SJCRH30 (cell line): ENCODE data around the gene DBN1. TPM values are rescaled to one million over a fixed set of nuclear protein-coding genes. Genes with fewer than 3 reads are reported as not detected.
A peak's percentile ranks its signal among the peaks of the same experiment; 100 is the strongest.

Experiments used
- DNase-seq, 2 experiments: peaks; one replicate each; pipeline ENCODE4 v3.0.0-alpha.2; 2015 to 2020
- H3K27ac ChIP-seq: fragments of 250-450 bp; sonication (Bioruptor Pico); 2 replicates; pipeline ENCODE4 v1.5.1; 2020; ENCODE audit warnings: mild to moderate bottlenecking, moderate library complexity
- H3K27me3 ChIP-seq: fragments of 250-450 bp; sonication (Bioruptor Pico); 2 replicates; pipeline ENCODE4 v1.5.1; 2020; ENCODE audit warnings: mild to moderate bottlenecking, moderate library complexity
- H3K36me3 ChIP-seq: fragments of 250-450 bp; sonication (Bioruptor Pico); 2 replicates; pipeline ENCODE4 v1.5.1; 2020; ENCODE audit warnings: mild to moderate bottlenecking, moderate library complexity
- H3K4me1 ChIP-seq: fragments of 250-450 bp; sonication (Bioruptor Pico); 2 replicates; pipeline ENCODE4 v1.5.1; 2020; ENCODE audit warnings: mild to moderate bottlenecking, moderate library complexity
- H3K4me3 ChIP-seq: fragments of 250-450 bp; sonication (Bioruptor Pico); 2 replicates; pipeline ENCODE4 v1.5.1; 2020; ENCODE audit warnings: mild to moderate bottlenecking, moderate library complexity
- H3K9me3 ChIP-seq: fragments of 250-450 bp; sonication (Bioruptor Pico); replicated peaks from 2 replicates; pipeline ENCODE4 v1.5.1; 2020; ENCODE audit warnings: mild to moderate bottlenecking, moderate library complexity
- total RNA-seq: library from RNA; depleted of rRNA; stranded (reverse); fragments of >200 nt; shearing (Covaris generic); gene quantifications from 2 replicates; pipeline ENCODE4 v1.2.3, GENCODE V29; 2014

Gene DBN1
- total RNA-seq, 1 experiment from 2014 or later = 265 TPM

DNA sequence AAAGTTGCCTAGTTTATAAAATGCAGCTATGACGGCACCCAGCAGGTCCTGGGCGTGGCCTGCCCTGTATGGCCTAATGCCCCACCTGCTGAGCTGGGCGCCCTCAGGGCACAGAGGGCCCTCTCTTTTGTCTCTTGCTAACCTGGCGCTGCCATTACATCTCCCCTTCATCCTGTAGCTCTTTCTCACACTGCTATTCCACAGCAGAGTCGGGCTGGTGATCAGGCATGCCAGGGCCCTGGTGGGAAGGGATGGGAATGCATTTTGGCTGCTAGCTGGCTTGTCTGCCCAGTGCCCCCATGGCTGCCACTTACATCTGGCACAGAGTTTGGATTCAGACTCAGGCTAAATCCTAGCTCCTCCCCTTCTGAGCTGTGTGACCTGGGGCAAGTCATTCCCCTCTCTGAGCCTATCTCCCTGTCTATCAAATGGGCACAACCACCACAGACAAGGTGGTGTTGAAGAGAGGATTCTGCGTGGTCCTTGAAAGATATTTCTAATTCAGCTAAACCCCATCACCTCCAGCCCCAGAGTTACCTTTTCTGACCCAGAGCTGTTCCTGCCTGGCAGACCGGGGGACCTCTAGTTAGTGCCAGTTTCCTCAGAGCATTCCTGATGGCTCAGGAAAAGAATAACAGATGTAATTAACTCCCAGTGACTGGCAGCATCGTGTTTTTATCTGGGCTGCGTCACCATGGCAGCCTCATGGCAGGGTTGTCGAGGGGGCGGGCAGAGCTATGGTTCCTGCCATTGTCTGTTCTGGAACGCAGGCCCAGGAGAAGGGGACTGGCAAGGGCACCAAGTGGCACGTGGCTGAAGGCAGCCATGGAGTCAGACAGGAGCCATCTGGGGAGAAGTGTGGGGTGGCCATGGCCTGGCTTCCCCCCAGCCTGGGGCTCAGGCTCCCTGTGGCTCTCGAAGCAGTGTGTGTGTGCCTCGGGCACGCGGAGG, 20.5 kb downstream of the DBN1 start:
- Histone ChIP-seq H3K27ac (no peak overlapping the region), H3K4me1 (peaks cover 8% of the 10 kb centered on the region), H3K9me3 (no peaks in the 10 kb centered on the region), H3K4me3 (no peak overlapping the region), H3K36me3 (peaks cover 28% of the 10 kb centered on the region), H3K27me3 (no peaks in the 10 kb centered on the region)
- no peak for DNase-seq

DNA sequence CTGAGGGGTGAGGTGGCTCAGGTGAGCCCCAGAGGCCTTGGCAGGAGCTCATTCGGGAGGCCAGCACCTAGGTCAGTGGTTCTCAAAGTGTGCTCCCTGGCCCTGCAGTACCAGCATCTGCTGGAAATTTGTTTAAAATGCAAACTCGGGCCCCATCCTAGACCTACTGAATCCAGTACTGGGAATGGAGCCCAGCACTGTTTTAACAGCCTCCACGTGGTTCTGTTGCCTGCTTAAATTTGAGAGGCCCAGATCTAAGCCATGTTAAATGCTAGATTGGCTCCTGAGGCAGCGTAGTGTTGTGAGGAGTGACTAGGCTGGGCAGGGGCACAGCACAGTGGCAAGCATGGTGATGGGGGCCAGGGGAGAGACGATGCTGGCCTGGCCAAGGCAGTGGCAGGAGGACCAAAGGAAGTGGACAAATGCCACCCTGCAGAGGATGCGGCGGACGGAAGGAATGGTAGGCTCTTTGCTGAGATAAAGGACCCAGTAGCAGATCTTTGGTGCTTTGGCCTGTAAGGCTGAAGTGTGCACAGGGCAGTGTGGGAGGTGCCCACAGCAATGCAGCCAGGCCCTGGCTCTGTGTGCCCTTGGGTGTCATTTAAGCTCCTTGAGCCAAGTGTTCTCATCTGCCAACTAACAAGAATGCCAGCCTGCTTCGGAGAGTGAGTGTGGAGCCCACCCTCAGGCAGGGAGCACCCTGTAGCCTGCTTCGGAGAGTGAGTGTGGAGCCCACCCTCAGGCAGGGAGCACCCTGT, 22.6 kb downstream of the DBN1 start:
- Histone ChIP-seq H3K27me3 (no peaks in the 10 kb centered on the region), H3K4me1 (peaks cover 12% of the 10 kb centered on the region), H3K4me3 (no peak overlapping the region), H3K9me3 (no peaks in the 10 kb centered on the region), H3K27ac (no peak overlapping the region), H3K36me3 (peaks cover 8% of the 10 kb centered on the region)
- no peak for DNase-seq

DNA sequence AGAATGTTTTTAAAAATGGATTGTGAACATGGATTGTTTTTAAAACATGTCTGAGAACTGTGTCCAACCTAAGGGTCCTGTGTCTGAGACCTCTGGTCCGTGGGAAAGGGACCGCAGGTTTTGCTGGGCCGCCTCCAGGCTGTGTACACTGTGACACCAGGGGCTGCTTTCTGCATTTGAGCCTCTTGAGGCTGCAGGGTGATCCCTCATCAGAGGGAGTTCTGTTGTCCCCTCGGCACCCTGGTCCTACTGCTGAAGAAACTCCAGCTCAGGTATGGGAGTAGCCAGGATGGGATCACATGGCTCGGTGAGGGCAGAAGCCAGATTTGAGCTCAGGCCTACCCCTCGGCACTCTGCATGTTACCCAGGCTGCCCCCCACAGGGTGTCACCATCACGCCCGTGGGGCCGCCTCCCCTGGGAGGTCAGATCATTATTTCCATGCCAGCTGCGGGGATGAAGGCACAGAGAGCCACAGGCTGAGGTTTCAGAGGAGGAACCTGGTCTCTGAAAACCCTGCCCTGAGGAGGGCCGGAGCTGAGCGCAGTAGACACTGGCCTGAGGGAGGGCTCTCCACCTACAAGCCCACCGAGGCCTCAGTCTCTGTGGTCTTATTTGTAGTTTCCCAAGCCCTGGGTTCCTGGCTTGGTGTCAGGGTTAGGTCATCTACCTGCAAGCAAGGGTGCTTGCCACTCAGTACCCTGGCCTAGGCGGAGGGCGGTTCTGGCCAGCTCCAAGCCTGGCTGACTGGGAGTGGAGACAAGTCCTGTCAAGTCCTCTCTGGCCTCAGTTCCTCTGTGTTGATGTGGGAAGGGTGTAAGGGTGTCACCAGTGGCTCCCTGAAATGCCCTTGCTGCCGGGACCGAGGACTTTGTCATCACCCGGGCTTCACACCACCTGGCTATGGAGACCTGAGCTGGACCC, 24.0 kb downstream of the DBN1 start:
- Histone ChIP-seq H3K4me3 (no peak overlapping the region), H3K27ac (no peak overlapping the region), H3K9me3 (no peaks in the 10 kb centered on the region), H3K4me1 (peaks cover 12% of the 10 kb centered on the region), H3K27me3 (no peaks in the 10 kb centered on the region), H3K36me3 (peaks cover 8% of the 10 kb centered on the region; the same call in 1 of the 2 replicates)
- DNase-seq = no peak

DNA sequence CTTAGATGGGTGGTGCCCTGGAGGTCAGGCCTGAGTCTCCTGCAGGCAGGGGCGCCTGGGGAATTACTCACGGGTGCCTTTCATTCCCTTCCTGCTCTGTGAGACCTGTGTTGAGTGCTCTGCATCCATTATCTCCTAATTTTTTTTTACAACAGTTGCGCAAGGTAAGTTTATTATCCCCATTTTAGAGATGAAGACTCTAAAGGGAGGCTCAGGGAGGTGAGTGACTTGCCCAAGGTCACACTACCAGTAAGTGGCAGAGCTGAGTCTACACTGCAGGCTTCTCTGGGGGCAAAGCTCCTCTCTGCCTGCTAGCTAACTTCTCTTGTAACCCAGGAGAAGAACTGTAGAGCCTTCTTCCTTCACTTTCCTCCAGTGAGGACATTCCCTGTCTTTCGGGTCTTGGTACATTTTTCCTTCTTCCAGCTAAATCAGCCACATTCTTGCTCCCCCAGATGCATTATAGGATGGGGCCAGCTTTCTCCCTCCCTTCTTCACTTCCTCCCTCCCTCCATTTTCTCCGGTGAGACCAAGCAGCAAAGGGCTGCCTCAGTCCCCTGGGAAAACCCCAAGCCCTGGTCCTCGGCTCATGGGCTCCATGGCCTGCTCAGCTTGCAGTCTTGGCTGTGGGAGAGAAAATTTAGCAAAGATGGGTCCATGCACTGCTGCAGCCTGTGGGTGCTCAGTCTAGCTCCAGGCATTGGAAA, 25.0 kb downstream of the DBN1 start:
- Histone ChIP-seq H3K4me3 (peak overlapping the region; percentile 76), H3K9me3 (no peaks in the 10 kb centered on the region), H3K36me3 (peaks cover 12% of the 10 kb centered on the region; the same call in 1 of the 2 replicates), H3K27ac (peak overlapping the region; percentile 75), H3K27me3 (no peaks in the 10 kb centered on the region), H3K4me1 (peaks cover 12% of the 10 kb centered on the region)
- DNase-seq = peak in 1 of 2 experiments; percentile 39

DNA sequence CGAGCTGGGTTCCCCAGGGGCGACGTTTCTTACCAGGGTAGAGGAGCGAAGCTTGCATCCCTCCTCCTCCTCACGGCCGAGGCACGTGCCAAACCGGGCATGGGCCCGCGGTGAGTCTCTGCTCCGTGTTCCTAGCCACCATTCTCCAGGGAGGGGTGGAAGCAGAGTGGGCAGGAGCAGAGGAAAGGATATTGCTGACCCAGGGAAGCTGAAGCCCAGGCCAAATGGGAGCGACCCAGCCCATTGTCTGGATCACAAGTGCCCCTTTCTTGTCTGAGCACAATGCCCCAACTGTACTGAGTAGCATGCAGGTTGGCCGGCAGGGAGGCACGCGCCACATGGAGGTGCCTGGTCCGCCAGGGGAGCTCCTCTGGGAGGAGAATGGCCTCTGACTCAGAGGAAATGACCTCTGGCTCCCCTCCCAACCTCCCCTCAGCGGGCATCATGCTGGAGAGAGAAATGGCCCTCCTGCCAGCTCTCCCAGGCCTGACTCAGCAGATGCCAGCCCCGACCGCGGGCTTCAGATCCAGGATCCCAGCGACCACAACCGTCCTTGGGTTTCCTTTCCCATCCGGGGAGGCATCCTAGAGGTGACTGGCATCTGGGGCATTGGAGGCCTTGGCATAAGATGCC, 25.7 kb downstream of the DBN1 start:
- Histone ChIP-seq H3K27me3 (no peaks in the 10 kb centered on the region), H3K9me3 (no peaks in the 10 kb centered on the region), H3K4me3 (peak overlapping the region; percentile 76), H3K36me3 (peaks cover 10% of the 10 kb centered on the region; the same call in 1 of the 2 replicates), H3K27ac (peak overlapping the region; percentile 75), H3K4me1 (peaks cover 12% of the 10 kb centered on the region)
- DNase-seq = peak; percentile 81 to 85

DNA sequence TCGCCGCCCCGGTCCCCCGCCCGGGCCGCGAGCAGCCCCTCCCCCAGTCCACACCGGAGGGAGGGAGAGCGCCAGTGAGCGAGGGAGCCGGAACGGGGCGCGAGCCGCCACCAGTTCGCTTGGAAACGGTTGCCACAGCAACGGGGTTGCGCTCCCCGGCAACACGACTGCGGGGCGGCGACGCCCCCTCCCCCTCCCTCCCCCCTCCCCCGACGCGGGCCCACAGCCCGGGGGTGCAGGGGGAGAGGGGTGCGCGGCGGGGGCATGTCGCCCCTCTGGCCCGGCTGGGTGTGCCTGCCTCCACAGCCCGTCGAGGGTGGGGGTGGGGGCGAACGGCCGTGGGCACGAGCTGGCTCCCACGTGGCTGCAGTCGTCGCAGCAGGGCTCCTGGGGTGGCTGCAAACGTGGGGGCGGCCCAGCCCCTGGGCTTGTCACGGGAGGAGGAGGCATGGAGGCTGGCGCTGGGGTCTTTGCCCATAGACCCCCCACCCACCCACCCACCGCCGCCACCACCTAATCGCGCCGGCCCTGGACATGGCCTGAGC, 26.3 kb downstream of the DBN1 start:
- Histone ChIP-seq H3K27ac (peak overlapping the region; percentile 75), H3K9me3 (no peaks in the 10 kb centered on the region), H3K4me1 (peaks cover 12% of the 10 kb centered on the region), H3K27me3 (no peaks in the 10 kb centered on the region), H3K4me3 (peak overlapping the region; percentile 76), H3K36me3 (peaks cover 11% of the 10 kb centered on the region; the same call in 1 of the 2 replicates)
- peak; percentile 70 to 72 for DNase-seq

DNA sequence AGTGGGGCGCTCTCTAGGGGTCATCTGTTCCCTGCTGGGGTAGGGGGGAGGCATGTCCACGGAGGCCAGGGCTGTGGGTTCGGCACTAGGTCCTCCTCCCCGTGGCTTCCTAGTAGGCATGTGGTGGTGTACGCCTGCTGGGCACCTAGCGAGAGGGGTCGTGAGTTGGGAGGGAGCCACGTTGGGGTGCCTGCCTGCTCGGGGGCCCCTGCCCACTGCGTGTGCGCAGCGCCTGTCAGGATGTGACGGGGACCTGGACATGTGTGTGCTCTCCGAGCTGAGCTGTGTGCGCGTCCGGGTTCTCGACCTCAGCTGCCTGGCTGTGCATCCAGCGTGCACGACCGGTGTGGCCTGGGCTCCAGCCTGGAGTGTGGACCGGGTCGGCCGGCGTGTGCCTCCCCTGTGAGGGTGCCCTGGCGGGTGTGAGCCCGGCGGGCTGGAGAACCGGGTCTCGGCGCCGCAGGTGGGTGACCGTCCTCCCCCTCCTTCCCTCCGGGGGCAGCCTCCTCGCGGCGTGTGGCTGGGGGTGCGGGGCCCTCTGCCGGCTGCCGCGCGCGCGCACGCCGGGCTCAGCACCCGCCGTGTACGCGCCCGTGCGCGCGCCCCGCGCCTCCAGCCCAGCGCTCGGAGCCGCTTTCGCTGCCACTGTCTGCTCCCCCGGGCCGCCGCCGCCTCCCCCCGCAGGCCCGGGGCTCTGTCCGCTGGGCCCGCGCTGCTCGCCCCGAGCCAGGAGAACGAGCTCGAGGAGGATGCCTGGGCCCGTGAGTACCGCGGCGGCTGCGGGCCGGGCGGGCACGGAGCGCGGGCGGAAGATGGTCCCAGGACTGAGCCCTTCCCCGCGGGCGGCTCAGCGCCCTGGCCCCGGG, 27.0 kb downstream of the DBN1 start, which contains the start of gene PRR7:
Gene PRR7, plus strand, starts transcription at position 615 of the 866 bp plus-strand sequence. CDS start 8,254 bp downstream, outside the sequence.
- H3K27me3 ChIP-seq = no peaks in the 10 kb centered on the region
- H3K9me3 ChIP-seq = no peaks in the 10 kb centered on the region
- H3K4me3 ChIP-seq = peak within 1 kb of the TSS; percentile 76
- H3K4me1 ChIP-seq = peaks cover 12% of the 10 kb centered on the region
- H3K27ac ChIP-seq = peak within 1 kb of the TSS; percentile 75
- peak; percentile 72 to 79 for DNase-seq
- H3K36me3 ChIP-seq = peaks cover 12% of the 10 kb centered on the region; the same call in 1 of the 2 replicates

DNA sequence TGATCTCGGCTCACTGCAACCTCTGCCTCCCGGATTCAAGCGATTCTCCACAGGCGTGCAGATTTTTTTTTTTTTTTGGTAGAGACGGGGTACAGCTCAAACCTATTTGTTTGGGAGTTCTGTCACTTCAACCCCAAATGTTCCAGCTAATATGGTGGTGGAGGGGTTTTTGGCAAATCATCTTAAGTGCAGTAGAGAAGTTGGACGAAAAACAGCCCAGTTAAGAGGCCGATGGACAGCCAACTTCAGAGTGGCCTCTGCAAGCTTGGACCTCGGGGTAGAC, 27.6 kb downstream of the DBN1 start:
- Histone ChIP-seq H3K4me1 (peaks cover 12% of the 10 kb centered on the region), H3K36me3 (peaks cover 12% of the 10 kb centered on the region; the same call in 1 of the 2 replicates), H3K4me3 (peak overlapping the region; percentile 76), H3K27me3 (no peaks in the 10 kb centered on the region), H3K9me3 (no peaks in the 10 kb centered on the region), H3K27ac (no peak overlapping the region)
- DNase-seq = no peak

DNA sequence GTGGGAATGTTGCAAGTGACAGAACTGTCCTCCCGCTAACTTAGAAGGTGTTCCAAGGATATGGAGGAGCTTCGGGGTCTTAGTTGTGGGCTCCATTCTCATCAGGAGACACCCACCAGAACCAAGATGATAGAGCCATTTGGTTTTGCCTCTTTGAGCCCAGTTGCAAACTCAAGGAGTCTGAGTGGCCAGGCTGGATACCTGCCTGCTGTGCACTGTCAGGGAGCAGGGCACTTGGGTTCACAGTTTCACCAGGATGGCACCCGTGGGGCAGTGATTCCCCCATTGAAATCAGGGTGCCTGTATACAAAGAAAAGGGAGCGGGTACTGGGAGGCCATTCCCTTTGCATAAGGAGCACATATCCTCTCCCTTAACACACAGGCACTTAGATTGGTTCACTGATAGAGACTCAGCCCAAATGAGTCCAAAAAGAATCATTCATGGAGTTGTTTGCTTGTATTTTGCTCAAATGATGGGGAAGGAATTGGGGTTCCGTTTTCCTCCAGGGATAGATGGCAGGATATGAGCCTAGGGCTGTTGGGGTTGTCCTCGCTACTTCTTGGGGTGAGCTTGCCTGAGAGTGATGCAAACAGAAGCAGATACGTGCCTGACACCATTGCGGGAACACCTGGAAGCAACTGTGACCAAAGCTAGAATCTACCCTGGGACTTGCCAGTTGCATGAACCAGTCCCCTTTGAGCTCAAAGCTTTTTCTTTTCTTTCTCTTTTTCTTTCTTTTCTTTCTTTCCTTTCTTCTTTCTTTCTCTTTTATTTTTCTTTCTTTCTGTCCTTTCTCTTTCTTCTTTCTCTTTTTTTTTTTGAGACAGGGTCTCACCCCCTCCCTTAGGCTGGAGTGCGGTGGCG, 28.1 kb downstream of the DBN1 start:
- no peaks in the 10 kb centered on the region for H3K27me3 ChIP-seq
- peaks cover 12% of the 10 kb centered on the region for H3K4me1 ChIP-seq
- no peak for DNase-seq
- no peak overlapping the region for H3K4me3 ChIP-seq
- H3K36me3 ChIP-seq = peaks cover 12% of the 10 kb centered on the region; the same call in 1 of the 2 replicates
- no peak overlapping the region for H3K27ac ChIP-seq
- no peaks in the 10 kb centered on the region for H3K9me3 ChIP-seq

DNA sequence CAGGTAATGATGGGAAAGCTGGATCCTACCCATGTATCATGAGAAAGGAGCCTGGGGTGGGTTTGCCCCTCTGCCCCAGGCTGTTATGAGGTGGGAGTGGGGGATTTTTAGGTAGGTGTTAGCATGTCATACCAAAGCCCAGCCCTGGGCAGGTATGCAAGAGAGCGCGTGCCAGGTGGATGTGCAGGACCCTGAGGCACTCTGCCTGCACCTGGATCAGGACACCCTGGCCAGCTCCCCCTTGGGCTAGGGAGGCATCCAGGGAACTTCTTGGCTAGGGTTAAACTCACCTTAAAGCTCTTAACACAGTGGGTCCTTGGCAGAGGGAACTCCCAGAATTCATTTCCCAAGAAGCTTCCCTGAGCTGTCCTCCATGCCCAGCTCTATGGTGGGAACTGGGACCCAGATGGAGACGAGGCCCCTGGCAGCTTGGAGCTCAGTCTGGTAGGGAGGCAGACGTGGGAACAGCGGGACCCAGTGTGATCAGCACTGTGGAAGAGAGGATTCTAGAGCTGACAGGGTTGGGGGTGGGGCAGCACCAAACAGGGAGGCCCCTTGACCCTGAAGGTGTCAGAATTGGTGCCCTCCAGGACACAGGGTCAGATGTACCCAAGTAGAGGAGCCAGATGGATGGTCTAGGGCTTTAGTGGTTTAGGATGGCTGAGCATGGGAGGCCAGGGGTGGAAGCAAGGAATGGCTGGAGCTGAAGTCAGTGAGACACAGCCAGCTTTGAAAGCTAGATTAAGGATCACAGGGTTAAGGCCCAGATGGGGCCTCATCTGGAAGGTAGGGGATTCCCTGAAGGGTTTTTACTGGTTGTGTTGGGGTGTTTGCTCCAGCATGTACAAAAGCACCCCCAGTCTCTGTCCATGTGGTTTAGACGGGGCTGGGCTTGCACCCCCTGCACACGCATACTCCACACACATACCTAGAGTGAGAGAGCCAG, 29.1 kb downstream of the DBN1 start:
- Histone ChIP-seq H3K4me3 (no peak overlapping the region), H3K36me3 (peaks cover 15% of the 10 kb centered on the region), H3K27ac (no peak overlapping the region), H3K27me3 (no peaks in the 10 kb centered on the region), H3K4me1 (peaks cover 12% of the 10 kb centered on the region), H3K9me3 (no peaks in the 10 kb centered on the region)
- DNase-seq = no peak
